ENCODE measurements around the gene GALNS. TPM values are rescaled to one million over a fixed set of nuclear protein-coding genes. Genes with fewer than 3 reads are reported as not detected.

GALNS gene
- total and polyA plus RNA-seq, 2 of the 8 experiments (the other 6 are each of a cell fraction or from before 2014, with no cell fraction given) = 8.9 to 17.8 TPM

GRCh38 chr16:88821168-88821850, 35.4 kb downstream of the GALNS start:
- WGBS, 2 experiments (ENCODE audit: extremely low coverage in 1 of 2, insufficient coverage in 1 of 2, insufficient read length in 1 of 2, insufficient replicate concordance in 2 of 2, low coverage in 1 of 2, low lambda C conversion rate in 2 of 2, missing lambda C conversion rate in 1 of 2) = 87% methylated on average over 14 of the region's 22 CpGs; no CpG with 5 or more reads in 1 of the 2 experiments
- TF ChIP-seq CEBPB (IDR thresholded peaks at IDR 0.05; ENCODE audit: low read depth, low read length) (no peak), USF2 (IDR thresholded peaks at IDR 0.05; ENCODE audit: low read length) (no peak)
- TF ChIP-seq, protein P1, sequence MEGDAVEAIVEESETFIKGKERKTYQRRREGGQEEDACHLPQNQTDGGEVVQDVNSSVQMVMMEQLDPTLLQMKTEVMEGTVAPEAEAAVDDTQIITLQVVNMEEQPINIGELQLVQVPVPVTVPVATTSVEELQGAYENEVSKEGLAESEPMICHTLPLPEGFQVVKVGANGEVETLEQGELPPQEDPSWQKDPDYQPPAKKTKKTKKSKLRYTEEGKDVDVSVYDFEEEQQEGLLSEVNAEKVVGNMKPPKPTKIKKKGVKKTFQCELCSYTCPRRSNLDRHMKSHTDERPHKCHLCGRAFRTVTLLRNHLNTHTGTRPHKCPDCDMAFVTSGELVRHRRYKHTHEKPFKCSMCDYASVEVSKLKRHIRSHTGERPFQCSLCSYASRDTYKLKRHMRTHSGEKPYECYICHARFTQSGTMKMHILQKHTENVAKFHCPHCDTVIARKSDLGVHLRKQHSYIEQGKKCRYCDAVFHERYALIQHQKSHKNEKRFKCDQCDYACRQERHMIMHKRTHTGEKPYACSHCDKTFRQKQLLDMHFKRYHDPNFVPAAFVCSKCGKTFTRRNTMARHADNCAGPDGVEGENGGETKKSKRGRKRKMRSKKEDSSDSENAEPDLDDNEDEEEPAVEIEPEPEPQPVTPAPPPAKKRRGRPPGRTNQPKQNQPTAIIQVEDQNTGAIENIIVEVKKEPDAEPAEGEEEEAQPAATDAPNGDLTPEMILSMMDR (IDR thresholded peaks at IDR 0.05; ENCODE audit: control extremely low read depth in 1 of 3, insufficient read depth in 1 of 3, low read depth in 1 of 3, low read length in 3 of 3) = peak in 2 of 3 experiments; percentile 11 to 21; a peak in 2 of 4 replicates
- no peak overlapping the region for H3K4me3 ChIP-seq (ENCODE audit: extremely low read depth in 1 of 4, insufficient read depth in 2 of 4, low read depth in 3 of 4, low read length in 4 of 4)
- H3K79me1 ChIP-seq (ENCODE audit: low read depth, low read length) = no peaks in the 10 kb centered on the region
- H2BK12ac ChIP-seq (ENCODE audit: low read depth, low read length) = no peak overlapping the region
- H4K20me1 ChIP-seq (replicated peaks in 1 of 2; ENCODE audit: control insufficient read depth in 1 of 2, insufficient read depth in 2 of 2, low read length in 2 of 2) = peaks cover 0 to 5% of the 10 kb centered on the region in 2 experiments
- H4K5ac ChIP-seq (ENCODE audit: insufficient read length, low read depth, low read length) = no peak overlapping the region
- peak overlapping the region; percentile 51; the same call in 1 of the 2 replicates for H4K8ac ChIP-seq (ENCODE audit: extremely low read depth, insufficient read depth, low read length)
- H4K91ac ChIP-seq (replicated peaks; ENCODE audit: insufficient read length, low read length) = no peak overlapping the region
- no peak overlapping the region for H2BK120ac ChIP-seq (replicated peaks; ENCODE audit: low read depth, low read length)
- no peak overlapping the region for H2AFZ ChIP-seq (ENCODE audit: low read length)
- no peak overlapping the region for H3K9ac ChIP-seq (replicated peaks in 1 of 4; ENCODE audit: extremely low read depth in 1 of 4, low read depth in 3 of 4, low read length in 3 of 4)
- DNase-seq (ENCODE audit: low read depth in 1 of 2, low spot score in 2 of 2) (no peak), FAIRE-seq (no peak)
- H3K4me1 ChIP-seq (replicated peaks in 1 of 4; ENCODE audit: control insufficient read depth in 3 of 4, insufficient read depth in 4 of 4, low read length in 3 of 4) = no peaks in the 10 kb centered on the region
- H3K4ac ChIP-seq (replicated peaks; ENCODE audit: insufficient read length, low read depth, low read length) = no peak overlapping the region
- no peaks in the 10 kb centered on the region for H3K9me3 ChIP-seq (ENCODE audit: insufficient read depth in 2 of 2, low read depth in 1 of 2, low read length in 1 of 2)
- no peak overlapping the region for H3K4me2 ChIP-seq (ENCODE audit: insufficient read depth in 1 of 2, low read depth in 2 of 2, low read length in 2 of 2)
- no peak overlapping the region for H3K14ac ChIP-seq (ENCODE audit: insufficient read length)
- H2BK5ac ChIP-seq (ENCODE audit: low read depth, low read length) = no peak overlapping the region
- no peak overlapping the region for H3K27ac ChIP-seq (ENCODE audit: low read depth, low read length)
- no peaks in the 10 kb centered on the region for H3K27me3 ChIP-seq (replicated peaks in 1 of 4; ENCODE audit: control insufficient read depth in 3 of 4, extremely low read depth in 1 of 4, insufficient read depth in 3 of 4, low read length in 3 of 4)
- no peak overlapping the region for H3K18ac ChIP-seq (ENCODE audit: extremely low read depth, low read length)
- POLR2A ChIA-PET (ENCODE audit: partially characterized antibody) = interaction anchor here (1.2 to 9.0 kb wide), 2 partner anchors 12 to 16 kb away, joined by 4 to 77 read pairs; partner anchors contain the start of gene APRT
- CTCF ChIA-PET (ENCODE audit: partially characterized antibody) = interaction anchor here (1.4 to 3.0 kb wide), 5 partner anchors 10 to 346 kb away, joined by 3 to 16 read pairs (median 6); partner anchors contain the start of gene APRT
- H3K23ac ChIP-seq (ENCODE audit: insufficient read length) = no peak overlapping the region
- no peak overlapping the region for H2BK15ac ChIP-seq (ENCODE audit: low read length)
- no peaks in the 10 kb centered on the region for H3K23me2 ChIP-seq (ENCODE audit: low read depth, low read length)
- no peak overlapping the region for H2BK20ac ChIP-seq (ENCODE audit: low read length)
- H2AK5ac ChIP-seq (ENCODE audit: low read depth, low read length) = no peak overlapping the region
- H3K36me3 ChIP-seq (ENCODE audit: control insufficient read depth in 2 of 4, insufficient read depth in 4 of 4, low read length in 3 of 4) = no peaks in the 10 kb centered on the region
- no peaks in the 10 kb centered on the region for H3K79me2 ChIP-seq (ENCODE audit: control insufficient read depth in 1 of 2, insufficient read depth in 2 of 2, low read length in 2 of 2)
- H3K56ac ChIP-seq (replicated peaks; ENCODE audit: insufficient read length, low read depth, low read length) = no peak overlapping the region
